Upper lobe of left lung (tissue), 4 donors: ENCODE data around the gene GAK.

ENCODE experiments used
- CTCF ChIP-seq, 6 experiments: fragments of 450-650 bp in 4 of 6; fragments of 200-600 bp in 2 of 6; sonication (generic) in 2 of 6; IDR thresholded peaks; one replicate each; pipeline ENCODE4 v1.5.1; 2016 to 2019; ENCODE audit warnings: antibody characterized with exemption in 6 of 6
- EP300 ChIP-seq, 4 donors: sonication (generic); formaldehyde crosslinking; IDR thresholded peaks; one replicate each; pipeline ENCODE4 v1.5.1; 2017; ENCODE audit warnings: antibody characterized with exemption in 4 of 4, control low read depth in 2 of 4
- POLR2AphosphoS5 ChIP-seq, 2 donors: sonication (generic); formaldehyde crosslinking; IDR thresholded peaks; one replicate each; pipeline ENCODE4 v1.5.1; 2017; ENCODE audit warnings: antibody characterized with exemption in 2 of 2

DNA sequence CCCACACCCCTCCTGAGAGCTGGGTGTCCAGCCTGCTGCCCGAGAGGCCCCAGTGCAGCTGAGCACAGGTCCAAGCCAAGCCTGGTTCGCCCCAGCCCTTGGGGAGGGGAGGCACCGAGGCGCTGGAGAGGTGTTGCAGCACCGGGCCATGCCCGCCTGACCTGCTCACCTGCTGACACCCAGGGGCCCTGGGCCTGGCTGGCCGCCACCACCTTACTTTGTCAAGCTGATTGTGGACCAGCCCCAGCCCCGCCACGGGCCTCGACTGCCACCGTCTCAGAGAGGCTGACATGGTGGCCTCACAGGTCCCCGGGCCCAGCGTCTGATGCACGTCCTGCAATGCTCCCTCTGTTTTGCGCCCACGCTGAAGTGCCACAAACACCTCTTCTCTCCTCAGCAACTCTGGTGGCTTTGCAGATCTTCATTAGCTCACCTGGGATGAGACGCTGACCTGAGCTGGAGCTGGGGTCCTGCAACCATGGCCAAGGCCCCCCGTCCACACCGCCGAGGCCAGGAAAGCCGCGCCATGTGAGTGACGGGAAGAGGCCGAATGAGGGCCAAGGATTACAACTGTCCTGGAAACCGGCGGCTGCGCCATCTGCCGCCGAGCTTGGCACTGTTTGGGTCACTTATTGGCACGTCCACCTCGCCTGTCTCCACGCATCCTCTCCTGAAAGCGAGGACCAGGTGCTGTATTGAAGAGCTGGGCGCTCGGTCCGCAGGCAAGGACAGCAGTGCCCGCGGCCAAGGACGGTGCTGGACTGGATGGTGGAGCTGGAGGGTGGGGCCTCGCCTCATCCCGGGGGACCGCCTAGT lies 113.8 kb downstream of the GAK start:
- TF ChIP-seq CTCF (IDR thresholded peaks at IDR 0.05): no peak
- no peak for TF ChIP-seq POLR2AphosphoS5 (IDR thresholded peaks at IDR 0.05)
- TF ChIP-seq EP300 (IDR thresholded peaks at IDR 0.05): no peak
